SH-SY5Y (cell line): ENCODE results near the gene UNC45A.

Experiments used
- GATA2 ChIP-seq: IDR thresholded peaks from 2 replicates; pipeline ENCODE4 v1.6.1; 2011; ENCODE audit warnings: mild to moderate bottlenecking, low read depth, low read length
- GATA3 ChIP-seq: IDR thresholded peaks from 2 replicates; pipeline ENCODE4 v1.6.1; 2011; ENCODE audit warnings: low read depth, mild to moderate bottlenecking, low read length, moderate library complexity

DNA sequence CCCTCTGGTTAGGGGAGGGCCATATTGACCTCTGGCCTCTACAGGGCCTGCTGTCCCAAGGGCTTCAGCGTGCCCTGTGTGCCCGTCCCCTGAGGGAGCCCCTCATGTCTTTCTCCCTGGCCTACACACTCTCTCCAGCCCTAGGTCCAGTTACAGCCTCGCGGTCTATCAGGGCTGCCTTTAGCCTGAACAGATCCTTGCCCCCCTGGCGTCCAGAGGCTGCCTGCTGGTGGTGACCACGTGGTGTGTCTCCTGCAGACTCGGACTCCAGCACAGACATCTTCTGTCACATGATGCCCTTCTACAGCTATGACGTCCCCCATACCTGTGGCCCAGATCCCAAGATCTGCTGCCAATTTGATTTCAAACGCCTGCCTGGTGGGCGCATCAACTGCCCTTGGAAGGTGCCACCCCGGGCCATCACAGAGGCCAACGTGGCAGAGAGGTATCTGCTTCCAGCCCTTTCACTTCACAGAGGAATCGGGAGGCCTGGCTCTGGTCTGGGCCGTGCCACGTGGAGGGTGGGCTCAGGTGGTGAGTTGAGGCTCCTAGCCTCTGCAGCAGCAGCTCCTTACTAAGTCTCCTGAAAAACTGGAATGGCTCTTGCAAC lies 27.9 kb upstream of the UNC45A start:
- TF ChIP-seq GATA2 (no peak), GATA3 (no peak)
